OCI-LY3 (cell line): ENCODE data around the gene ZMYND11.

Source experiments
- CTCF ChIP-seq: fragments of 200-600, 300-600 bp; sonication (generic); IDR thresholded peaks from 2 replicates; pipeline ENCODE4 v1.5.1; 2014; ENCODE audit warnings: antibody characterized with exemption, low read length, low read depth
- EZH2phosphoT487 ChIP-seq: fragments of 200-600 bp; shearing (Covaris generic); IDR thresholded peaks from 2 replicates; pipeline ENCODE4 v1.6.1; 2018; ENCODE audit warnings: antibody characterized with exemption, mixed run types, low read depth

- TF ChIP-seq CTCF (no peak), EZH2phosphoT487 (no peak)
Measured at GRCh38 chr10:301536-301935, 166.3 kb downstream of the ZMYND11 start.
